Islet of Langerhans (tissue), 1 donor: Measurements from ENCODE around the gene KCTD19.

Experiments
- FAIRE-seq: peaks from one replicate; lab custom pipeline; 2011; peaks lifted over from hg19 to GRCh38; lab: Jason Lieb, UNC

The KCTD19 gene

GRCh38 chr16:67283039-67283825 lies 43.3 kb downstream of the KCTD19 start:
- FAIRE-seq = no peak

DNA sequence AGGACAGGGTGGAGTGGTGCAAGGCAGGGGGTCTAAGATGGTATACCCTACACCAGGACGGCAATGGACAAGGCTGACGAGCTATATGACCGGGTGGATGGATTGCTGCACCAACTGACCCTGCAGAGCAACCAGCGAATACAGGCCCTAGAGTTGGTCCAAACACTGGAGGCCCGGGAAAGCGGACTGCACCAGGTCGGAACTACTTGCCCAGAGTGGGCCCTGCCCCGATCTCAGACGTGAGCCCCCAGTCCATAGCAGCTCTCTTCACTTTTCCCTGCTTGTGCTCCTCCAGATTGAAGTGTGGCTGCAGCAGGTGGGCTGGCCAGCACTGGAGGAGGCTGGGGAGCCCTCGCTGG lies 44.1 kb downstream of the KCTD19 start:
- FAIRE-seq = no peak

- FAIRE-seq = no peak
Measured at GRCh38 chr16:67281536-67282446, 44.8 kb downstream of the KCTD19 start.

DNA sequence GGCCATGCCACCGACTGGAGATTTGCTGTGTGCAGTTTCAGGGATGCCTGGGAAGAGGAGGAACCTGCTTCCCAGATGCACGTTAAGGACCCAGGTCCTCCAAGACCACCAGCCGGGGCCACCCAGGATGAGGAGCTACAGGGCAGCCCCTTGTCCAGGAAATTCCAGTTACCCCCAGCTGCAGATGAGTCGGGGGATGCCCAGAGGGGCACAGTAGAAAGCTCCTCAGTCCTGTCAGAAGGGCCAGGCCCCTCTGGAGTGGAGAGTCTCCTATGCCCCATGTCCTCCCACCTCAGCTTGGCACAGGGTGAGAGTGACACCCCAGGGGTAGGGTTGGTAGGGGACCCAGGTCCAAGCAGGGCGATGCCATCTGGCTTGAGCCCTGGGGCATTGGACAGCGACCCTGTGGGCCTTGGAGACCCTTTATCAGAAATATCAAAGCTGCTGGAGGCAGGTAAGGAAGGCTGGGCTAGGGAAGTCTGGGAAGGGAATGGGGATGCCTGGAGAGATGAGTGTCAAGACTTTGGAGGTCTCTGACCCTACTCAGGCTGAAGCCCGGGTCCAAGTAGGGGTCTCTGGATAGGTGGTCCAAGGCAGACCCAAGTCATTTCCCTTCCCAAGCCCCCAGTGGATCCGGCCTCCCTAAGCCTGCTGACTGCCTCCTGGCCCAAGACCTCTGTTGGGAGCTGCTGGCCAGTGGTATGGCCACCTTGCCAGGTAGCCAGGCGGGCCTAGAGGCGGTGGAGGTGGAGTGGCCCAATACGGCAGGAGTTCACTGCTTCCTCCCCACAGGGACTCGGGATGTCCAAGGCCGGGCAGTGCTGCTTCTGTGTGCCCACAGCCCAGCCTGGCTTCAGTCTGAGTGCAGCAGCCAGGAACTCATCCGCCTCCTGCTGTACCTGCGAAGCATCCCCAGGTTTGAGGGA lies 46.2 kb downstream of the KCTD19 start:
- no peak for FAIRE-seq

DNA sequence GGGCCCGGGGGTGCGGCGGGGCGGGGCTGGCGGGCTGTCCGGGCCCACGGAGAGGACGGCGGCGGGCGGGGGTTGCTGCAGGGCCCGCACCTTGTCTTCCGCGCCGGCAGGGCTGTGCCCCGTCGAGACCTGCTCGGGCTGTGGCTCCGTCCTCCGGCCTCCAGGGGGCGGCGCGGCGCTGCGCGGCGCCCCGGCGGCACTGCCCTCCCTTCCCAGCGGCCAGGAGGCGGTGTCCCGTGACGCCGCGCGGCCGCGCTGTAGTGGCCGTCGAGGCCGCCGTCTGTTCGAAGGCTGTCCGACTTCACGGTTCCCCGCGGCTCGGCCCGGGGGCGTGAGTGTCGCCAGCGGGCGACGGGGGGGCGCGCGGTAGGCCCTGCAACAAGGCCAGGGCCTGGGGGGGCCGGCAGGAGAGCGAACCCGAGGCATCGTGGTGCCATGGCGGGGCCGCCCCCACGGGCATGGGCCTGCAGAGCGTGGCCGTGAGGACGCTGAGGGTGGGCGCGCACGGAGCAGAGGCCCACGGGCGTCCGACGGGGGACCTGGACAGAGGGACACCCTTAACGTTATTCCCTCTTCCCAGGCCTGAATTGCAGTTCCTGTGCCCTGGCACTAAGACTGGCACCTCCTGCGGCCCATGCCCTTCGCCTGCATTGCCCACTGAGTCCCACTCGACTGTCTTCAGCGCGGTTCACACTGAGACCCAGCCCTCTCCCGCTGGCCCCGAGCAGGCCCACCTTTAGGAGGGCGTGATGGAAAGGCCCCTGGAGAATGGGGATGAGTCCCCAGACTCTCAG lies 47.0 kb downstream of the KCTD19 start, which contains the start of gene PLEKHG4:
Gene PLEKHG4, plus strand, starts transcription at position 237 of the 794 bp plus-strand sequence. Its CDS starts 513 bp downstream, at position 750.
- no peak for FAIRE-seq

DNA sequence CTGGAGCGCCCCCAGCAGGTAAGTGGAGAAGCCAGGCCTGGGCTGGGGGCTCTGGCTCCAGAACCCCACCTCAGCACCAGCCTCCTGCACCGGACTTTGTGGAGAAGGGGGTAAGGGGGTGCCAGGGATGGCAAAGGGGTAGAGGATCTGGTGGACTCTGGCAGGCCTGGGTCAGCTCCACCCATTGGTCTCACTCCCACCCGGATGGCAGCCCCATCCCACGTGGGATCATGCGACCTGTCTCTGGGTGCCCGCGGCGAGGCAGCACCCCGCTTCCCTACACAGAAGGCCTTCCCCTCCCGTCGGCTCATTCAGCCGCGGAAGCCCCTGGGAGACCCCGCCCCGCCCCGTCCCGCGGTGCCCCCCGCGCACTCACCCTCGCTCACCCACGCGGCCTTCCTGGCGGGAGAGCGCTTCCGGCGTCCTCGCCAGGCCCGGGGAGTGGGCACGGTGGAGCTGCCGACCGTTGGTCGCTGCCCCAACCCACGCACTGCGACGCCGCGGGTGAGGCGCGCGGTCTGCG lies 47.7 kb downstream of the KCTD19 start:
- no peak for FAIRE-seq

GRCh38 chr16:67277999-67278772 lies 48.4 kb downstream of the KCTD19 start:
- FAIRE-seq = no peak

DNA sequence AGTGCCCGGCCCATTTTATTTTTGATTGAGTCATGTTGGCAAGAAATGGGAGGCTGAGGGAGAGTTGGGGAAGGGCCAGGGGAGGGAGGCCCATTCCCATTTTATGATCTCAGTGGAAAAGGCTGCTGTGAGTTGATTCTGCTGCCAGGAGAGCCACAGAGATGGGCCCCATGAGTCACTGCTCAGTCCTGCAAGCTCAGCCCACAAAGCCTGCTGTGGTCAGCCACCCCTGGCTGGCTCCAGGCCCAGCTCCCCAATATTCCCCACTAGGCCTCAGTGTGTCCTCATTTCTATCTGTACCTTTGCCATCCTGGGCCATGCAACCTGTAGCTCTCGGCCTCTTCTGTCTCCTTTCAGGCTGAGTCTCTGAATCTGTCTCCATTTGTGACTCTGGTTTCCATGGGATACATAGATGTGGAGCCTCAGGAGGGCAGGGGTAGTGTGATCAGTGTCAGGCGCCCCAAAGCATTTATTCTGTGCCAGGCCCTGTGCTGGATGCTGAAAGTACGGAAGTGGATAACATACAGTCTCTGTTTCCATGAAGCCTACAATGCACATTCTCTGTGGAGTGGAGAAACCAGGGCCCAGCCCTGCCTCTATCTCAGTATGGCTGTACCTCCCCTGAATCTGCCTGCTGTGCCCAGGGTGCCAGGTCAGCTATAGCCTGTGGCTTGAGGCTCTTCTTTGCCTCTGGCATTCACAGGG lies 49.1 kb downstream of the KCTD19 start:
- FAIRE-seq = no peak

- no peak for FAIRE-seq
Measured at GRCh38 chr16:67275321-67275720, 51.2 kb downstream of the KCTD19 start.

- no peak for FAIRE-seq
Measured at GRCh38 chr16:67271446-67271845, 55.1 kb downstream of the KCTD19 start.

DNA sequence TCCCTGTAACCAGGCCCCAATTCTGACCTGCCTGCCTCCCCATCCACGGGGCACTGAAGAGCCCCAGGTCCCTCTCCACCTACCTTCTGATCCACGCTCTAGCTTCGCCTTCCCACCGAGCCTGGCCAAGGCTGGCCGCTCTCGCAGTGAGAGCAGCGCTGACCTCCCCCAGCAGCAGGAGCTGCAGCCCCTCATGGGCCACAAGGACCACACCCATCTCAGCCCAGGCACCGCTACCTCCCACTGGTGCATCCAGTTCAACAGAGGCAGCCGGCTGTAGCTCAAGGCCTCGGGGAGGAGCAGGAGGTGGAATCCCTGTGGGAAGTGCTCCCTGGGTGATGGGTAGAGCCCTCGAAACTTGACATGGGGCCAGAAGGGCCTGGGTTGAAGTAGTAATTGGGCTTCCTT lies 55.6 kb downstream of the KCTD19 start:
- FAIRE-seq = no peak

DNA sequence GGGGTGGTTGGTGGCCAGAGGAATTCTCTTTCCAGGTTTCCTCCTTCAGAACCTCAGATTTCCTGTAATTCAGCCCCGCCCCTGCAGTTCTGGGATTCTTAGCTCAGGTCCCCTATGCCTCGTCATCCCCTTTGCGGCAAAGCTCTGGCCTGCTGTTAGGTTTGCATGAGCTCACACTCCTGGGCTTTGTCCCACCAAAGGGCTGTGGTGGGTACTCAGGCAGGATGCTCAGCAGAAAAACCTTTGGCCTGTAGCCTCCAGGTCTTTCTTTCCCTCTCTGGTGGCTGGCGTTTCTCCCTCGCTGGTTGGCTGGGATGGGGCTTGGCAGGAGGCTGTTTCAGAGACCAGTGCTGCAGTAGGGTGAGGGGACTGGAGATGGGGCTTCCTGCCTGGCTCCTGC lies 56.8 kb downstream of the KCTD19 start:
- FAIRE-seq = no peak

DNA sequence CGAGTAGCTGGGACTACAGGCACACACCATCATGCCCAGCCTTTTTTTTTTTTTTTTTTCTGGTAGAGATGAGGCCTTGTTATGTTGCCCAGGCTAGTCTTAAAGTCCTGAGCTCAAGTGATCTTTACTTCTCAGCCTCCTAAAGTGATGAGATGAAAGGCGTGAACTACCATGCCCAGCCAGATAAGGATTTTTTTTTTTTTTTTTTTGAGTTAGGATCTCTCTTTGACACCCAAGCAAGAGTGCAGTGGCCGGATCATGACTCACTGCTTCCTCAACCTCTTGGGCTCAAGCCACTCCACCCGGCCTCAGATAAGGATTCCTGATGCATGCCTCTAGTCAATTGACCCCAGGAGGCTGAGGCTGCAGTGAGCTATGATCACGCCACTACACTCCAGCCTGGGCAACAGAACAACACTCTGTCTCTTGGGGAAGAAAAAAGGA lies 58.4 kb downstream of the KCTD19 start:
- FAIRE-seq = no peak

DNA sequence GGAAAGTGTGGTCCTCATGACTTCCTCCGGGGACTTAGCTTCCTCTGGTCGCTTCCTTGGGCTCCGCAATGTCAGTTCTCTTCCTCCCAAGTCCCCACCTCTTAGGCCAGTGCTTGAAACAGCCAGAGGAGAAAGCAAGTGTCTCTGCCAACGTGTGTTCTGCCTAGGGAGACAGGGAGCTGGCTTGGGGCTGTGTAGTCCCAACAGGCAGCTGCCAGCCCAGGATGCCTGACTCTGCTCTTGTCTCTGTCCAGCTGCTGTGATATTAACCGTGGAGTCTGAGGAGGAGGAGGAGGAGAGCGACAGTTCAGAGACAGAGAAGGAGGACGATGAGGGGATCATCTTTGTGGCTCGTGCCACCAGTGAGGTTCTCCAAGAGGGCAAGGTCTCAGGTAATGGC lies 60.7 kb downstream of the KCTD19 start:
- FAIRE-seq = no peak

GRCh38 chr16:67264866-67265265 lies 61.7 kb downstream of the KCTD19 start:
- no peak for FAIRE-seq

DNA sequence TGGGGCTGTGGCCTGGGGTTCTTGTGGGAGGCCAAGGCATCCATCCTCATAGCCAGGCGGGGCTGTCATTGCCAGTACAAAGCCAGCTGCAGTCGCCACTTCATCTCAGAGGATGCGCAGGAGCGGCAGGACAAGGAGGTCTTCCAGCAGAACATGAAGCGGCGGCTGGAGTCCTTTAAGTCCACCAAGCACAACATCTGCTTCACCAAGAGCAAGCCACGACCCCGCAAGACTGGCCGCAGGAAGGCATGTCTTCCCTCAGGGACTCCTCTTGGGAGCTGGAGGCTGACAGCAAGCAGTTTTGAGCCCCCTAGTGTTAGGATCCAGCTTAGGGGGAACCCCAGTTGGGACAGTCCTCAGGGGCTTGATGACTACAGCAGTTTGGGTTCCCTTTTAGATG lies 62.3 kb downstream of the KCTD19 start:
- no peak for FAIRE-seq

- no peak for FAIRE-seq
Measured at GRCh38 chr16:67263201-67263600, 63.3 kb downstream of the KCTD19 start.

GRCh38 chr16:67260426-67261063 lies 66.0 kb downstream of the KCTD19 start:
- no peak for FAIRE-seq

GRCh38 chr16:67259705-67260104 lies 66.8 kb downstream of the KCTD19 start:
- no peak for FAIRE-seq
